HG03108 (cell line): ENCODE data around the gene TUBB3.
"Not testable (repeated sequence)": the region's sequence is repeated elsewhere in the genome, so short reads cannot be mapped to it uniquely, and the experiment has no call there.

ENCODE experiments used
- ATAC-seq: cut with Tn5 transposase; IDR thresholded peaks from one replicate; pipeline ENCODE4 v1.9.1; 2021; ENCODE audit warnings: moderate library complexity; ENCODE audit not compliant: unreplicated experiment

TUBB3 gene

GRCh38 chr16:89922884-89923639 lies at the start of gene TUBB3:
TUBB3 (plus strand) TSS chr16:89923342; CDS start chr16:89923402, 60 bp downstream.
- no peak for ATAC-seq

GRCh38 chr16:89873972-89874689 lies 49.0 kb upstream of the TUBB3 start:
- ATAC-seq, result peak; percentile 51

- not testable (repeated sequence) for ATAC-seq
Observed at GRCh38 chr16:89879123-89879522, 44.0 kb upstream of the TUBB3 start.

- ATAC-seq, result no peak
Observed at GRCh38 chr16:89880477-89881367, 42.4 kb upstream of the TUBB3 start.

- ATAC-seq, result no peak
Observed at GRCh38 chr16:89881368-89881730, 41.8 kb upstream of the TUBB3 start.

GRCh38 chr16:89883346-89884040 lies 39.6 kb upstream of the TUBB3 start:
- ATAC-seq, result no peak

- ATAC-seq, result no peak
Observed at GRCh38 chr16:89884041-89884421, 39.1 kb upstream of the TUBB3 start.

GRCh38 chr16:89887243-89887642 lies 35.9 kb upstream of the TUBB3 start:
- no peak for ATAC-seq

GRCh38 chr16:89890200-89890599 lies 32.9 kb upstream of the TUBB3 start:
- no peak for ATAC-seq

- no peak for ATAC-seq
Observed at GRCh38 chr16:89890886-89891657, 32.1 kb upstream of the TUBB3 start.

GRCh38 chr16:89892055-89892630 lies 31.0 kb upstream of the TUBB3 start:
- ATAC-seq, result no peak

GRCh38 chr16:89892635-89893034 lies 30.5 kb upstream of the TUBB3 start:
- no peak for ATAC-seq

- ATAC-seq, result no peak
Observed at GRCh38 chr16:89893642-89894548, 29.2 kb upstream of the TUBB3 start.

- ATAC-seq, result no peak
Observed at GRCh38 chr16:89895482-89896250, 27.5 kb upstream of the TUBB3 start.

- ATAC-seq, result no peak
Observed at GRCh38 chr16:89897204-89897603, 25.9 kb upstream of the TUBB3 start.

- ATAC-seq, result no peak
Observed at GRCh38 chr16:89898201-89898967, 24.8 kb upstream of the TUBB3 start.

- ATAC-seq, result no peak
Observed at GRCh38 chr16:89899879-89900481, 23.2 kb upstream of the TUBB3 start.
